Subcutaneous adipose tissue (tissue), 4 donors: Measurements from ENCODE around the gene TNFAIP8. TPM values are rescaled to one million over a fixed set of nuclear protein-coding genes. Genes with fewer than 3 reads are reported as not detected.

Experiments used
- total RNA-seq, 4 donors: library from RNA; depleted of rRNA; stranded (reverse); fragments of >200 nt; gene quantifications; one replicate each; pipeline ENCODE4 v1.1.0, GENCODE V29; 2016
- TF ChIP-seq, protein P1 (sequence below): fragments of 450-650 bp; IDR thresholded peaks from one replicate; pipeline ENCODE4 v1.5.1; 2016; ENCODE audit warnings: low read depth, mild to moderate bottlenecking, control low read depth, antibody characterized with exemption, moderate library complexity

Gene TNFAIP8
- 100 to 1,000 TPM in 3 of 4 donors, 10 to 100 TPM in 1; 86.9 to 151 (median 129) TPM for total RNA-seq

DNA sequence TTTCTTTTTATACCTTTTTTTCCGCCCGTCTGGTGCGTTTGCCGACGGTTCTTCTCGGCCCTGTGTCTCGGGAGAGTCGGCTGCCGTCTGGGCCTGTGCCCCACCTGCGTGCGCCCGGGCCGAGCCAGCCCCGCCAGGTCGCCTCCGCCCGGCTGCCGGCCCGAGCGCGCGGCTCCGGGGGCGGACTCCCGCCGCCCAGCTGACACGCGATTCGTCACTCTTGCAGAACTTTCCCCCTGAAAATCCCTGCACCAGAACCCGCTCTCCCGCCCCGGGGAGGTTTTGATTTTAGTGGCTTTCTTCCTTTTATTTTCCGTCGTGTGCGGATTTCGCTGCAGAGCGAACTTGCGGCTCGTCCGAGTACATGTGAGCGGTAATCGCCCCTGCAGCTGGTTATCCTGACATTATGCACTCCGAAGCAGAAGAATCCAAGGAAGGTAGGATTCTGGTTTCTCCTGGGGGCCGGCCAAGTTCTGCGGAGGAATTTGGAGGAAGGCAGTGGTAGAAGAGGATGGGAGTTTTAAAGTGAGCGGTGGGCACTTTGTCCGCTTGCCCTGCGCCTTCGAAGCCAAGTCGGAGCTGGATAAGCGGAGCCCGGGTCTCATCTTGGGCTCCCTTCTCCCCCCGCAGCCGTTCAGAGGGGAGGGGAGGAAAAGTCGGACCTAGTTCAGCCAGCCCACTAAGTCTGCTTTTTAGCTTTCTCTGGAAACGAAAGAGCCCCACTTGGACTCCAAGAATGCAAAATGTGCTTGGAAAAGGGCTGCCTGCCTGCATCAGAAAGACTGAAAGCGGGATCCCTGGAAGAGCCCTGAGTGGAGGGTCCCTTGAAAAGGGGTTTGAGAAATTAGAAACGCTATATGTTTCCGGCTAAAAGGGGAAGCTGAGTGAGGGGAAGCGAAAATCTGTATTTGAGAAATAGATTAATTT is at the start of gene TNFAIP8:
TNFAIP8 (plus strand) TSS at position 335 of the 927 bp plus-strand sequence; CDS start at position 407, 72 bp downstream.
- TF ChIP-seq, protein P1, sequence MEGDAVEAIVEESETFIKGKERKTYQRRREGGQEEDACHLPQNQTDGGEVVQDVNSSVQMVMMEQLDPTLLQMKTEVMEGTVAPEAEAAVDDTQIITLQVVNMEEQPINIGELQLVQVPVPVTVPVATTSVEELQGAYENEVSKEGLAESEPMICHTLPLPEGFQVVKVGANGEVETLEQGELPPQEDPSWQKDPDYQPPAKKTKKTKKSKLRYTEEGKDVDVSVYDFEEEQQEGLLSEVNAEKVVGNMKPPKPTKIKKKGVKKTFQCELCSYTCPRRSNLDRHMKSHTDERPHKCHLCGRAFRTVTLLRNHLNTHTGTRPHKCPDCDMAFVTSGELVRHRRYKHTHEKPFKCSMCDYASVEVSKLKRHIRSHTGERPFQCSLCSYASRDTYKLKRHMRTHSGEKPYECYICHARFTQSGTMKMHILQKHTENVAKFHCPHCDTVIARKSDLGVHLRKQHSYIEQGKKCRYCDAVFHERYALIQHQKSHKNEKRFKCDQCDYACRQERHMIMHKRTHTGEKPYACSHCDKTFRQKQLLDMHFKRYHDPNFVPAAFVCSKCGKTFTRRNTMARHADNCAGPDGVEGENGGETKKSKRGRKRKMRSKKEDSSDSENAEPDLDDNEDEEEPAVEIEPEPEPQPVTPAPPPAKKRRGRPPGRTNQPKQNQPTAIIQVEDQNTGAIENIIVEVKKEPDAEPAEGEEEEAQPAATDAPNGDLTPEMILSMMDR, result no peak

DNA sequence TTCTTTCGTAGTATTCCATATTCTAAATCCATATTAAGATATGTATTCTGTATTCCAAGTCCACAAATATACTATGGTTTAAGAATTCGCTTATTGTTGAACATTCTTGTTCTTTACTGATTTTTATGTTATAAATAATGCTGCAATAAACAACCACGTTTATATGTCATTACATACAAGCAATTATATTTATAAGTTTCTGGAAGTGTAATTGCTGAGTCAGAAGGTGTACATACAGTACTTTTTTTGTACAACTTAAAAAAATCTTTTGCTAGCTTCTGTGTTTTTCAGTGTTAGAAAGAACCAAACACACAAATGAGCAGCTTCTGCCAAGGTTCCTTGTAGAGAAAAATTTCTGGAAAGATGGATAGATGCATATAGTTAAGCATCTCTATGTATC is 48.6 kb upstream of the TNFAIP8 start:
- TF ChIP-seq, protein P1, result no peak

DNA sequence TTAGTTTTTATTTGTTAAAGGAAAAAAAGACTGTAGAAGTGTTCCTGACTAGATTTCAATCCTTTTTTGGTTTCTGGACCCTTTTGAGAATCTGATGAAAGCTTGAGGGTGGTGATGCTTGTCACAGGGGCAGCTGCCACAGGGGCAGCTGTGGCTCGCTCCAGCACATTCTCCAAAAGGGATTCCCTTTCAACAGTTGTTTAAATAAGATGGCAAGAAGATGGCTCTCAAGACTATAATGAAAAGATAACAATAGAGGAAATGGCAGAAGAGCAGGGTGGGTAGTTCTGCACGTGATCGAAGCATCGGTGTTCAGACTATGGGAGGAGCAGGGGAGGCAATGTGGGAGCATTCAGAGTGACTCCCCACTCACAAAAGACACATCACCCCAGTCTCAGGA is 46.5 kb upstream of the TNFAIP8 start:
- TF ChIP-seq, protein P1, result no peak

DNA sequence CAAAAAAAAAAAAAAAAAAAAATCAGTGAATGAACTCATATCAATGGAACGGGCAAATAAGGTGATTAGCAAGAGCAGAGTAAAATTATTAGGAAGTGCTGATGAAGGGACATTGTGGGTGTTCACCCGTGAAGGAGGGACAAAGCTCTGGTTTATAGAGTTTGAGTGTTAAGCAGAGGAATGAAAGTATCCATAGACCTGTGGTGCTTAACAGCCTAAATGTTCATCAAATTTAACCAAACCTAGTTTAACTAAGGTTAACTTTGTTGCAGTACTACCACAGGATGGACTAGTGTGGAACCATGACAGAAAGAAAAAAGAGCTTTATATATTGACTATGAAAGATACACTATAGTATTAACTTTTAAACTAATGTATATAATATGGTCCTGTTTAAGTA is 44.1 kb upstream of the TNFAIP8 start:
- TF ChIP-seq, protein P1, result no peak

DNA sequence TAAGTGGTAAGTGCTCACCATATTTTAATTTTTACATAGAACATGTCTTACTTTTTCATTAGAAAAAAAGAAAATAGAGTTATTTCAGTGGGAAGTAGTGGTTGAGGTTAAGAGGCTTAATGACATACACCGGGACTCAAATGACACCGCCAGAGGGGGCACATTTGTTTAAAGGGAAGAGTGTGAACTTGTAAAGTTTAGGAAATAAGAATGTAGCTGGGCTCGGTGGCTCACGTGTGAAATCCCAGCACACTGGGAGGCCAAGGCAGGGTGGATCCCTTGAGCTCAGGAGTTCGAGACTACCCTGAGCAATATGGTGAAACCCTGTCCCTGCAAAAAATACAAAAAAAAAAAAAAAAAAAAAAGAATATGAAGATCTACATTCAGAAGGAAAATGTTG is 43.4 kb upstream of the TNFAIP8 start:
- TF ChIP-seq, protein P1, result no peak

DNA sequence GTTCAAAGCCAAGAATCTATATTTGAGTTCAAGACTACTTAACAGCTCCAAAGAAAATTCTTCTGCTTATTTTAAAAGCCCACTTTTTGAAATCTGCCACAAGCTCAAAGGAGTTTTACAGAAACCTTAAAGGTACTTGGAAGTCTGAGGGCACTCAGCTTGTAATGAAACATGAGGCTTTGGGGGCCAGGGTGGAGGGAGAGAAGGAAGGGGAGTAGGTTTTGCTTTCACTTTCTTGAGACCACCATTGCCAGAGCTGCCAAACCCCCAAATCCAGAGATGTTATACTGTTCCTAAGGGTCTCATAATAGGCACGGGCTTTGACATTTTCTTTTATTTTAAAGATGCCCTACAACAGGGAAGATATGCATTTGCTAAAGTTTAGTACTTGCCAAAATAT is 42.6 kb upstream of the TNFAIP8 start:
- TF ChIP-seq, protein P1, result no peak
